Measurements from ENCODE around the gene PPOX. TPM values are rescaled to one million over a fixed set of nuclear protein-coding genes. Genes with fewer than 3 reads are reported as not detected.

PPOX gene
- total RNA-seq, 1 experiment from 2014 or later, result 15.3 TPM

DNA sequence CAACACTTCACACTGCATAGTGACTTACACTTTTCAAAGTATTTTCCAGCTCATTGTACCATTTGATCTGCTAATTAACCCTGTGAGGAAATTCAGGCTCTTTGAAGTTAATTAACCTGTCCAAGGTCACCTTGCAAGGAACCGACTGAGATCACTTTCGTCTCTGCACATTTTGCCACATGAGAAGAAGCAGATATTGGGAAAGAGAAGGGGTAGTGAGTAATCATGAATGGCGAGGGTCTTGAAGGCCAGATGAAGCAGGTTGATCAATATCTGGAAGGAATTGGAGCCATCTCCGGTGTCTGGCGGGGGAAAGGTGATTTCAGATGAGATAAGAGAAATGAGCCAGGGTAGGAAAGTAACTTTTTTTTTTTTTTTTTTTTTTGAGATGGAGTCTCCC lies 53.8 kb downstream of the PPOX start:
- DNase-seq (ENCODE audit: low read depth), result no peak

Other genes starting within 250 kb of the PPOX start
- not detected in 2 replicates for gene ITLN2, start 211.6 kb upstream of the PPOX start, total RNA-seq (2014; rRNA removed)
- 1.4 and 2.6 TPM in 2 replicates for gene F11R, start 145.3 kb upstream of the PPOX start, total RNA-seq (2014; rRNA removed)
- 14.7 and 27.3 TPM in 2 replicates for gene TSTD1, start 127.5 kb upstream of the PPOX start, total RNA-seq (2014; rRNA removed)
- gene USF1, start 120.4 kb upstream of the PPOX start, total RNA-seq (2014; rRNA removed), result 76.0 and 83.2 TPM in 2 replicates
- gene ARHGAP30, start 96.5 kb upstream of the PPOX start, total RNA-seq (2014; rRNA removed), result not detected in 2 replicates
- 0.26 TPM in 1 of 2 replicates, not detected in the other for gene NECTIN4, start 76.9 kb upstream of the PPOX start, total RNA-seq (2014; rRNA removed)
- 0.29 and 0.71 TPM in 2 replicates for gene KLHDC9, start 68.1 kb upstream of the PPOX start, total RNA-seq (2014; rRNA removed)
- gene PFDN2, start 48.4 kb upstream of the PPOX start, total RNA-seq (2014; rRNA removed), result 58.6 and 87.5 TPM in 2 replicates
- 25.6 and 28.4 TPM in 2 replicates for gene NIT1, start 48.3 kb upstream of the PPOX start, total RNA-seq (2014; rRNA removed)
- gene DEDD, start 33.8 kb upstream of the PPOX start, total RNA-seq (2014; rRNA removed), result 27.7 and 29.6 TPM in 2 replicates
- 50.0 and 90.6 TPM in 2 replicates for gene UFC1, start 12.4 kb upstream of the PPOX start, total RNA-seq (2014; rRNA removed)
- 9.1 and 15.3 TPM in 2 replicates for gene USP21, start 6.9 kb upstream of the PPOX start, total RNA-seq (2014; rRNA removed)
- gene B4GALT3, start 11.1 kb downstream of the PPOX start, total RNA-seq (2014; rRNA removed), result 40.4 and 42.6 TPM in 2 replicates
- gene ADAMTS4, start 32.6 kb downstream of the PPOX start, total RNA-seq (2014; rRNA removed), result 5.0 and 5.4 TPM in 2 replicates
- 115 and 133 TPM in 2 replicates for gene NDUFS2, start 35.9 kb downstream of the PPOX start, total RNA-seq (2014; rRNA removed)
- 0.86 and 1.2 TPM in 2 replicates for gene FCER1G, start 48.9 kb downstream of the PPOX start, total RNA-seq (2014; rRNA removed)
- not detected in 2 replicates for gene APOA2, start 57.2 kb downstream of the PPOX start, total RNA-seq (2014; rRNA removed)
- gene TOMM40L, start 59.6 kb downstream of the PPOX start, total RNA-seq (2014; rRNA removed), result 9.8 and 12.6 TPM in 2 replicates
- not detected in 2 replicates for gene NR1I3, start 71.8 kb downstream of the PPOX start, total RNA-seq (2014; rRNA removed)
- 0.17 TPM in 1 of 2 replicates, not detected in the other for gene PCP4L1, start 92.3 kb downstream of the PPOX start, total RNA-seq (2014; rRNA removed)
- gene MPZ, start 143.5 kb downstream of the PPOX start, total RNA-seq (2014; rRNA removed), result 10.7 TPM in 2 replicates
- 32.8 and 34.1 TPM in 2 replicates for gene SDHC, start 148.0 kb downstream of the PPOX start, total RNA-seq (2014; rRNA removed)
- gene CFAP126, start 201.4 kb downstream of the PPOX start, total RNA-seq (2014; rRNA removed), result not detected in 2 replicates

Measured in LHCN-M2 (cell line).